C4-2B (cell line): ENCODE data around the gene PPM1E.

Experiments
- CTCF ChIP-seq: fragments of 450-650 bp; conservative IDR thresholded peaks from 2 replicates; pipeline ENCODE4 v1.5.1; 2017; ENCODE audit warnings: mild to moderate bottlenecking
- ZFX ChIP-seq: fragments of 450-650 bp; IDR thresholded peaks from 2 replicates; pipeline ENCODE4 v1.6.1; 2017

GRCh38 chr17:59027750-59028149 lies 272.1 kb downstream of the PPM1E start:
- TF ChIP-seq CTCF: no peak
- TF ChIP-seq ZFX: no peak
